ENCODE results near the gene CHAF1B.

Gene CHAF1B

GRCh38 chr21:36355868-36356267 lies 29.3 kb upstream of the CHAF1B start:
- ATAC-seq (ENCODE audit: insufficient read depth, low read depth) (no peak), DNase-seq (no peak)
- no peaks in the 10 kb centered on the region for H3K27me3 ChIP-seq (ENCODE audit: insufficient read depth, low read length, poor library complexity)
- no peaks in the 10 kb centered on the region for H3K4me1 ChIP-seq (ENCODE audit: insufficient read depth, low read length)
- peaks cover 78% of the 10 kb centered on the region for H3K36me3 ChIP-seq (ENCODE audit: insufficient read depth, low read length)
- no peaks in the 10 kb centered on the region for H4K20me1 ChIP-seq (ENCODE audit: insufficient read depth, low read length)
- H3K27ac ChIP-seq (ENCODE audit: low read length), result no peak overlapping the region
- H3K4me2 ChIP-seq (ENCODE audit: insufficient read depth, low read length), result no peak overlapping the region
- H3K79me2 ChIP-seq (ENCODE audit: insufficient read depth, low read length), result no peaks in the 10 kb centered on the region
- H3K9ac ChIP-seq (ENCODE audit: low read depth, low read length), result no peak overlapping the region
- TF ChIP-seq EZH2 (IDR thresholded peaks at IDR 0.05; ENCODE audit: borderline replicate concordance, low read depth, low read length, severe bottlenecking) (no peak), CTCF (IDR thresholded peaks at IDR 0.05; ENCODE audit: borderline replicate concordance, extremely low read depth, low read length, poor library complexity, severe bottlenecking) (no peak)
- no peaks in the 10 kb centered on the region for H3K9me3 ChIP-seq (ENCODE audit: insufficient read depth, low read length, severe bottlenecking)
- H3K4me3 ChIP-seq (ENCODE audit: low read depth in 1 of 2, low read length in 2 of 2), result no peak overlapping the region
- no peak overlapping the region for H2AFZ ChIP-seq (ENCODE audit: low read depth, low read length)

GRCh38 chr21:36359185-36359584 lies 26.0 kb upstream of the CHAF1B start:
- TF ChIP-seq EZH2 (IDR thresholded peaks at IDR 0.05; ENCODE audit: borderline replicate concordance, low read depth, low read length, severe bottlenecking), result no peak
- TF ChIP-seq CTCF (IDR thresholded peaks at IDR 0.05; ENCODE audit: borderline replicate concordance, extremely low read depth, low read length, poor library complexity, severe bottlenecking), result no peak
- H3K27me3 ChIP-seq (ENCODE audit: insufficient read depth, low read length, poor library complexity), result no peaks in the 10 kb centered on the region
- no peak for ATAC-seq (ENCODE audit: insufficient read depth, low read depth)
- peaks cover 90% of the 10 kb centered on the region for H3K36me3 ChIP-seq (ENCODE audit: insufficient read depth, low read length)
- H3K9ac ChIP-seq (ENCODE audit: low read depth, low read length), result no peak overlapping the region
- no peak overlapping the region for H3K4me2 ChIP-seq (ENCODE audit: insufficient read depth, low read length)
- no peak overlapping the region for H3K4me3 ChIP-seq (ENCODE audit: low read depth in 1 of 2, low read length in 2 of 2)
- H3K79me2 ChIP-seq (ENCODE audit: insufficient read depth, low read length), result no peaks in the 10 kb centered on the region
- H3K4me1 ChIP-seq (ENCODE audit: insufficient read depth, low read length), result no peaks in the 10 kb centered on the region
- H3K9me3 ChIP-seq (ENCODE audit: insufficient read depth, low read length, severe bottlenecking), result no peaks in the 10 kb centered on the region
- H2AFZ ChIP-seq (ENCODE audit: low read depth, low read length), result no peak overlapping the region
- DNase-seq, result no peak
- no peak overlapping the region for H3K27ac ChIP-seq (ENCODE audit: low read length)
- no peaks in the 10 kb centered on the region for H4K20me1 ChIP-seq (ENCODE audit: insufficient read depth, low read length)

GRCh38 chr21:36369064-36369685 lies 16.0 kb upstream of the CHAF1B start:
- TF ChIP-seq CTCF (IDR thresholded peaks at IDR 0.05; ENCODE audit: borderline replicate concordance, extremely low read depth, low read length, poor library complexity, severe bottlenecking) (no peak), EZH2 (IDR thresholded peaks at IDR 0.05; ENCODE audit: borderline replicate concordance, low read depth, low read length, severe bottlenecking) (no peak)
- H3K9ac ChIP-seq (ENCODE audit: low read depth, low read length), result no peak overlapping the region
- H2AFZ ChIP-seq (ENCODE audit: low read depth, low read length), result no peak overlapping the region
- no peaks in the 10 kb centered on the region for H3K4me1 ChIP-seq (ENCODE audit: insufficient read depth, low read length)
- no peak overlapping the region for H3K27ac ChIP-seq (ENCODE audit: low read length)
- H3K79me2 ChIP-seq (ENCODE audit: insufficient read depth, low read length), result no peaks in the 10 kb centered on the region
- no peaks in the 10 kb centered on the region for H4K20me1 ChIP-seq (ENCODE audit: insufficient read depth, low read length)
- no peaks in the 10 kb centered on the region for H3K27me3 ChIP-seq (ENCODE audit: insufficient read depth, low read length, poor library complexity)
- no peak overlapping the region for H3K4me2 ChIP-seq (ENCODE audit: insufficient read depth, low read length)
- peaks cover 85% of the 10 kb centered on the region for H3K36me3 ChIP-seq (ENCODE audit: insufficient read depth, low read length)
- DNase-seq (no peak), ATAC-seq (ENCODE audit: insufficient read depth, low read depth) (no peak)
- H3K9me3 ChIP-seq (ENCODE audit: insufficient read depth, low read length, severe bottlenecking), result no peaks in the 10 kb centered on the region
- H3K4me3 ChIP-seq (ENCODE audit: low read depth in 1 of 2, low read length in 2 of 2), result no peak overlapping the region
